Activated CD4-positive, alpha-beta T cell treated with anti-CD3 and anti-CD28 coated beads, Interleukin-2, Interleukin-4, amounts not matched to agents 100 ng/mL and 50 ng/mL, durations not matched to agents 16 hours and 8 hours (primary cell): Measurements from ENCODE around the gene AVPR2.

Source experiments
- DNase-seq: peaks from one replicate; pipeline ENCODE4 v3.0.0-alpha.2; 2020; ENCODE audit warnings: low spot score

The AVPR2 gene

GRCh38 chrX:153871451-153871850 lies 33.0 kb upstream of the AVPR2 start:
- no peak for DNase-seq

GRCh38 chrX:153871946-153872878 lies 32.3 kb upstream of the AVPR2 start:
- no peak for DNase-seq

GRCh38 chrX:153873282-153874084 lies 31.0 kb upstream of the AVPR2 start:
- DNase-seq, result no peak

- no peak for DNase-seq
These were observed 30.4 kb upstream of the AVPR2 start for GRCh38 chrX:153874085-153874365.

- no peak for DNase-seq
These were observed 29.9 kb upstream of the AVPR2 start for GRCh38 chrX:153874366-153875125.

- peak; percentile 39 for DNase-seq
These were observed 28.9 kb upstream of the AVPR2 start for GRCh38 chrX:153875391-153876111.

- DNase-seq, result no peak
These were observed 28.4 kb upstream of the AVPR2 start for GRCh38 chrX:153876112-153876491.

GRCh38 chrX:153877571-153878261 lies 26.8 kb upstream of the AVPR2 start:
- DNase-seq, result no peak

- no peak for DNase-seq
These were observed 26.1 kb upstream of the AVPR2 start for GRCh38 chrX:153878345-153878744.

GRCh38 chrX:153878969-153879653 lies 25.4 kb upstream of the AVPR2 start:
- DNase-seq, result no peak

GRCh38 chrX:153879741-153880439 lies 24.6 kb upstream of the AVPR2 start:
- DNase-seq, result no peak

GRCh38 chrX:153880440-153880815 lies 24.0 kb upstream of the AVPR2 start:
- no peak for DNase-seq

GRCh38 chrX:153881281-153881680 lies 23.2 kb upstream of the AVPR2 start:
- no peak for DNase-seq

- no peak for DNase-seq
These were observed 22.4 kb upstream of the AVPR2 start for GRCh38 chrX:153882086-153882498.

- no peak for DNase-seq
These were observed 21.9 kb upstream of the AVPR2 start for GRCh38 chrX:153882557-153882956.

GRCh38 chrX:153883163-153883843 lies 21.2 kb upstream of the AVPR2 start:
- DNase-seq, result no peak

GRCh38 chrX:153884136-153884535 lies 20.3 kb upstream of the AVPR2 start:
- DNase-seq, result no peak

GRCh38 chrX:153884590-153884989 lies 19.9 kb upstream of the AVPR2 start:
- no peak for DNase-seq

- DNase-seq, result no peak
These were observed 19.2 kb upstream of the AVPR2 start for GRCh38 chrX:153885208-153885787.
